ENCODE results near the gene ACKR3.

DNA sequence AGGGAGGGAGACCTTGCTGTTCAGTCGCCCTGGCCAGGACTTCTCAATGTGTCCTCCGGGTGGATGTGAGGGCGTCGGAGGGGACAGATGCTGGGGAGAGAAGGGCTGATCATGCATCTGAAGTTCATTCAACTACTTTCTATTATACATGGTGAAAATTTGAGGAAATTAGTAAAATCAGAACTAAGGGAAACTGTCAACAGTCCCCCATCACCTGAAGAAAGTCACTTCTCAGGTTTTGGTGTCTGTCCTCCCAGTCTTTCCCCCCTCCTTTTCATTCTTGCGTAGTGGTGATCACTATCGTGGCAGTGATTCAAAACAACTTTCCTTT, 17.4 kb upstream of the ACKR3 start:
- TF ChIP-seq, protein P1, sequence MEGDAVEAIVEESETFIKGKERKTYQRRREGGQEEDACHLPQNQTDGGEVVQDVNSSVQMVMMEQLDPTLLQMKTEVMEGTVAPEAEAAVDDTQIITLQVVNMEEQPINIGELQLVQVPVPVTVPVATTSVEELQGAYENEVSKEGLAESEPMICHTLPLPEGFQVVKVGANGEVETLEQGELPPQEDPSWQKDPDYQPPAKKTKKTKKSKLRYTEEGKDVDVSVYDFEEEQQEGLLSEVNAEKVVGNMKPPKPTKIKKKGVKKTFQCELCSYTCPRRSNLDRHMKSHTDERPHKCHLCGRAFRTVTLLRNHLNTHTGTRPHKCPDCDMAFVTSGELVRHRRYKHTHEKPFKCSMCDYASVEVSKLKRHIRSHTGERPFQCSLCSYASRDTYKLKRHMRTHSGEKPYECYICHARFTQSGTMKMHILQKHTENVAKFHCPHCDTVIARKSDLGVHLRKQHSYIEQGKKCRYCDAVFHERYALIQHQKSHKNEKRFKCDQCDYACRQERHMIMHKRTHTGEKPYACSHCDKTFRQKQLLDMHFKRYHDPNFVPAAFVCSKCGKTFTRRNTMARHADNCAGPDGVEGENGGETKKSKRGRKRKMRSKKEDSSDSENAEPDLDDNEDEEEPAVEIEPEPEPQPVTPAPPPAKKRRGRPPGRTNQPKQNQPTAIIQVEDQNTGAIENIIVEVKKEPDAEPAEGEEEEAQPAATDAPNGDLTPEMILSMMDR (conservative IDR thresholded peaks at IDR 0.05 in 1 of 2, IDR thresholded peaks at IDR 0.05 in 1 of 2; ENCODE audit: low read depth in 1 of 2, low read length in 2 of 2): no peak
- no peak for TF ChIP-seq EZH2 (IDR thresholded peaks at IDR 0.05; ENCODE audit: low read length, missing control alignments)
